Subcutaneous adipose tissue (tissue), 4 donors: ENCODE results near the gene PRSS12. TPM values are rescaled to one million over a fixed set of nuclear protein-coding genes. Genes with fewer than 3 reads are reported as not detected.

Experiments
- CTCF ChIP-seq: fragments of 450-650 bp; IDR thresholded peaks from one replicate; pipeline ENCODE4 v1.5.1; 2016; ENCODE audit warnings: low read depth, mild to moderate bottlenecking, control low read depth, antibody characterized with exemption, moderate library complexity
- total RNA-seq, 4 donors: library from RNA; depleted of rRNA; stranded (reverse); fragments of >200 nt; gene quantifications; one replicate each; pipeline ENCODE4 v1.1.0, GENCODE V29; 2016

Gene PRSS12
- total RNA-seq, 4 donors from 2014 or later = 0.17 to 1.1 (median 0.57) TPM; not detected in 1

GRCh38 chr4:118335774-118336173, 17.0 kb downstream of the PRSS12 start:
- no peak for TF ChIP-seq CTCF

GRCh38 chr4:118335324-118335723, 17.5 kb downstream of the PRSS12 start:
- TF ChIP-seq CTCF = no peak

GRCh38 chr4:118331352-118331751, 21.5 kb downstream of the PRSS12 start:
- no peak for TF ChIP-seq CTCF

- TF ChIP-seq CTCF = no peak
These were observed 23.0 kb downstream of the PRSS12 start for GRCh38 chr4:118329849-118330248.

- TF ChIP-seq CTCF = no peak
These were observed 25.1 kb downstream of the PRSS12 start for GRCh38 chr4:118327554-118328241.

GRCh38 chr4:118326585-118326984, 26.2 kb downstream of the PRSS12 start:
- no peak for TF ChIP-seq CTCF

GRCh38 chr4:118325431-118325830, 27.4 kb downstream of the PRSS12 start:
- no peak for TF ChIP-seq CTCF
